Heart left ventricle (tissue), 16 donors: ENCODE data around the gene GNPTG. TPM values are rescaled to one million over a fixed set of nuclear protein-coding genes. Genes with fewer than 3 reads are reported as not detected.
A peak's percentile ranks its signal among the peaks of the same experiment; 100 is the strongest.

Experiments
- ATAC-seq, 4 donors: fragments of 200-7000 bp; cut with Tn5 transposase; one replicate each; pipeline ENCODE4 v1.9.1; 2020 to 2022; ENCODE audit warnings: moderate library complexity in 4 of 4, mild to moderate bottlenecking in 3 of 4, moderate number of reproducible peaks in 1 of 4
- DNase-seq, 5 donors: peaks; one replicate each; pipeline ENCODE4 v3.0.0-alpha.2; 2020
- H3K27ac ChIP-seq, 12 donors: fragments of 200-600 bp; sonication (generic) in 4 of 12; one replicate each; pipeline versions ENCODE4 v1.5.0 to v1.8.0; 2016 to 2022; ENCODE audit warnings: mild to moderate bottlenecking in 2 of 12
- H3K27me3 ChIP-seq, 9 donors: fragments of 200-600 bp; sonication (generic) in 2 of 9; one replicate each; pipeline versions ENCODE4 v1.5.1 to v1.8.0; 2016 to 2022; ENCODE audit warnings: mild to moderate bottlenecking in 3 of 9
- H3K36me3 ChIP-seq, 9 donors: fragments of 200-600 bp; sonication (generic) in 2 of 9; one replicate each; pipeline versions ENCODE4 v1.5.0 to v1.8.0; 2018 to 2022; ENCODE audit warnings: mild to moderate bottlenecking in 2 of 9
- H3K4me1 ChIP-seq, 12 donors: fragments of 200-600 bp; sonication (generic) in 4 of 12; one replicate each; pipeline versions ENCODE4 v1.5.0 to v1.8.0; 2016 to 2022; ENCODE audit warnings: mild to moderate bottlenecking in 3 of 12
- H3K4me3 ChIP-seq, 12 donors: fragments of 200-600 bp; sonication (generic) in 4 of 12; one replicate each; pipeline versions ENCODE4 v1.5.0 to v1.8.0; 2017 to 2022; ENCODE audit warnings: mild to moderate bottlenecking in 9 of 12, moderate library complexity in 4 of 12
- H3K9me3 ChIP-seq, 12 donors: fragments of 200-600 bp; sonication (generic) in 4 of 12; one replicate each; pipeline versions ENCODE4 v1.5.0 to v1.8.0; 2016 to 2022; ENCODE audit warnings: mild to moderate bottlenecking in 1 of 12
- CTCF ChIP-seq, 12 donors: fragments of 200-600 bp; sonication (generic) in 4 of 12; IDR thresholded peaks; one replicate each; pipeline versions ENCODE4 v1.5.0 to v1.8.0; 2018 to 2022; ENCODE audit warnings: antibody characterized with exemption in 12 of 12, mild to moderate bottlenecking in 5 of 12
- POLR2A ChIP-seq, 2 donors: fragments of 450-650 bp; IDR thresholded peaks; one replicate each; pipeline ENCODE4 v1.6.1; 2017; ENCODE audit warnings: antibody characterized with exemption in 2 of 2, mild to moderate bottlenecking in 2 of 2, moderate library complexity in 2 of 2
- WGBS, 4 donors: extraction: QIAGEN DNeasy Blood & Tissue Kit in 2 of 4; methylation state at CpG; one replicate each; pipeline versions ENCODE4 v1.1.5 to v1.1.7; 2013 to 2018; 5-methylcytosine and 5-hydroxymethylcytosine counted together
- intact Hi-C, 10 donors: fragments of 100-400 bp; cut with DNase I; formaldehyde crosslinking; loops; one replicate each; pipeline versions ENCODE4 v1.11.1 to v1.14.2; 2022
- polyA plus RNA-seq, 2 donors: library from polyadenylated mRNA; stranded (reverse); fragments of 200-250 nt; gene quantifications; one replicate each; pipeline ENCODE4 v1.2.3, GENCODE V29; 2013
- total RNA-seq, 9 donors: library from RNA; depleted of rRNA in 2 of 9; stranded (reverse); fragments of >200 nt in 2 of 9; fragmentation: NEBNext Ultra II Directional in 3 of 9; extraction: Animal tissue kit (Norgen Biotek cat#: 25700) in 3 of 9; gene quantifications; one replicate each; pipeline versions ENCODE4 v1.1.0 to v1.2.4, GENCODE V29; 2016 to 2023
- donor health status: ischemic (EF 13 %, LVEDD 7.1; RV severe dilation, severe dysfunction).
- donor health status: healthy with polysubstance abuse.
- donor health status: DM: no; HTN: yes; CAD: no.
- donor health status: DM: no; HTN: no; CAD: no.
- donor health status: ischemic (EF 25% LVEDD 6.9; RV normal size, moderate dysfunction).
- donor health status: ischemic (EF 25% LVEDD 5.7; RV mildly dilated, moderate dysfunction).
- donor health status: healthy.
- donor health status: DM: yes; HTN: yes; CAD: no.
- donor health status: ischemic (EF 35%, LVEDD 5.7; RV mildly dilated, moderate dysfunction).
- donor health status: nonischemic (EF 11% LVEDD 7.7; RV severe dilation, severe dysfunction).
- donor health status: DM: yes; HTN: yes; CAD: no.
- donor health status: PGD.
- donor health status: ischemic (EF 29% LVEDD 5.4; RV normal size, mild dysfunction).
- donor health status: nonischemic (EF 23%, LVEDD 6.1; RV moderate dilation, normal function).

Gene GNPTG
- total and polyA plus RNA-seq, 11 donors = 25.4 to 54.2 (median 31.9) TPM

GRCh38 chr16:1341495-1342420, 10.0 kb upstream of the GNPTG start:
- WGBS, 4 donors = 90 to 94% (median 91%) methylated on average over 20 to 39 of the region's 39 CpGs
- ATAC-seq = no peak

GRCh38 chr16:1342526-1343427, 9.0 kb upstream of the GNPTG start:
- peaks cover 0 to 6% (median 0%) of the 10 kb centered on the region in 9 donors for H3K36me3 ChIP-seq
- intact Hi-C loops = no loop called here
- no peaks in the 10 kb centered on the region for H3K9me3 ChIP-seq
- TF ChIP-seq CTCF (IDR thresholded peaks at IDR 0.05) (no peak), POLR2A (IDR thresholded peaks at IDR 0.05) (no peak)
- DNase-seq (peak; percentile 88 to 95 (median 92)), ATAC-seq (peak; percentile 93 to 98 (median 96))
- peaks cover 0 to 17% (median 5%) of the 10 kb centered on the region in 12 donors for H3K4me1 ChIP-seq
- H3K27me3 ChIP-seq = no peaks in the 10 kb centered on the region
- no peak overlapping the region for H3K27ac ChIP-seq
- WGBS, 4 donors = 13 to 30% (median 24%) methylated on average over 38 to 49 of the region's 49 CpGs
- peak overlapping the region in 10 of 12 donors; percentile 24 to 46 (median 34) for H3K4me3 ChIP-seq

More at GRCh38 chr16:1341495-1342420, 10.0 kb upstream of the GNPTG start:
- DNase-seq = no peak
- no peaks in the 10 kb centered on the region for H3K9me3 ChIP-seq
- H3K36me3 ChIP-seq = no peaks in the 10 kb centered on the region
- no peak overlapping the region for H3K27ac ChIP-seq
- H3K4me1 ChIP-seq = peaks cover 0 to 17% (median 5%) of the 10 kb centered on the region in 12 donors
- H3K27me3 ChIP-seq = no peaks in the 10 kb centered on the region
- intact Hi-C loops = no loop called here
- no peak overlapping the region for H3K4me3 ChIP-seq
- no peak for TF ChIP-seq CTCF (IDR thresholded peaks at IDR 0.05)

GRCh38 chr16:1343428-1344242, 8.1 kb upstream of the GNPTG start:
- peaks cover 0 to 17% (median 5%) of the 10 kb centered on the region in 12 donors for H3K4me1 ChIP-seq
- 64 to 72% (median 70%) methylated on average over 41 to 44 of the region's 44 CpGs for WGBS, 4 donors
- no peak overlapping the region for H3K27ac ChIP-seq
- no peak for DNase-seq
- peaks cover 0 to 14% (median 7%) of the 10 kb centered on the region in 9 donors for H3K36me3 ChIP-seq
- H3K27me3 ChIP-seq = no peaks in the 10 kb centered on the region
- ATAC-seq = no peak
- no peaks in the 10 kb centered on the region for H3K9me3 ChIP-seq
- intact Hi-C loops = no loop called here
- peak overlapping the region in 10 of 12 donors; percentile 24 to 46 (median 34) for H3K4me3 ChIP-seq
- TF ChIP-seq POLR2A (IDR thresholded peaks at IDR 0.05) = no peak
- TF ChIP-seq CTCF (IDR thresholded peaks at IDR 0.05) = no peak
